Loucy (cell line): ENCODE results near the gene ATP5F1C.

ENCODE experiments used
- H2AFZ ChIP-seq: fragments of 200-600 bp; sonication (generic); 2 replicates; pipeline ENCODE4 v1.6.0; 2016; ENCODE audit warnings: antibody characterized with exemption, mild to moderate bottlenecking, low read length, moderate library complexity
- H3F3A ChIP-seq: fragments of 200-600 bp; 2 replicates; pipeline ENCODE4 v1.6.0; 2016; ENCODE audit warnings: antibody characterized with exemption, low read depth, mild to moderate bottlenecking
- H3K27me3 ChIP-seq: fragments of 200-600 bp; sonication (generic); 2 replicates; pipeline ENCODE4 v1.6.1; 2014; ENCODE audit warnings: low read length, mild to moderate bottlenecking; ENCODE audit not compliant: insufficient read depth, poor library complexity, severe bottlenecking
- H3K36me3 ChIP-seq: fragments of 200-600 bp; sonication (generic); 2 replicates; pipeline ENCODE4 v1.6.1; 2016; ENCODE audit warnings: low read length; ENCODE audit not compliant: insufficient read depth
- H3K4me1 ChIP-seq: fragments of 200-600 bp; sonication (generic); 2 replicates; pipeline ENCODE4 v1.5.1; 2014; ENCODE audit warnings: low read length, mild to moderate bottlenecking; ENCODE audit not compliant: insufficient read depth, poor library complexity, severe bottlenecking
- H3K4me2 ChIP-seq: fragments of 200-600 bp; sonication (generic); 2 replicates; pipeline ENCODE4 v1.6.0; 2014; ENCODE audit warnings: antibody characterized with exemption, low read length, low read depth, mild to moderate bottlenecking; ENCODE audit not compliant: poor library complexity, severe bottlenecking
- H3K4me3 ChIP-seq: fragments of 200-600 bp; sonication (generic); 2 replicates; pipeline ENCODE4 v1.5.1; 2014; ENCODE audit warnings: low read length, mild to moderate bottlenecking, mixed read lengths; ENCODE audit not compliant: poor library complexity, severe bottlenecking
- H3K79me2 ChIP-seq: fragments of 200-600 bp; sonication (generic); 2 replicates; pipeline ENCODE4 v1.6.1; 2014; ENCODE audit warnings: low read length; ENCODE audit not compliant: insufficient read depth
- H3K9ac ChIP-seq: fragments of 200-600 bp; sonication (generic); 2 replicates; pipeline ENCODE4 v1.6.0; 2014; ENCODE audit warnings: mild to moderate bottlenecking, low read depth, low read length, moderate library complexity; ENCODE audit not compliant: poor library complexity, severe bottlenecking
- H3K9me2 ChIP-seq: fragments of 200-600 bp; sonication (generic); replicated peaks from 2 replicates; pipeline ENCODE4 v1.6.1; 2016; ENCODE audit warnings: low read depth, low read length, mixed read lengths
- H3K9me3 ChIP-seq: fragments of 200-600 bp; sonication (generic); 2 replicates; pipeline ENCODE4 v1.6.1; 2014; ENCODE audit warnings: mild to moderate bottlenecking, antibody characterized with exemption, low read length, low read depth; ENCODE audit not compliant: insufficient read depth
- H4K20me1 ChIP-seq: fragments of 200-600 bp; sonication (generic); 2 replicates; pipeline ENCODE4 v1.6.0; 2014; ENCODE audit warnings: antibody characterized with exemption, low read length, mild to moderate bottlenecking; ENCODE audit not compliant: insufficient read depth, poor library complexity, severe bottlenecking
- CTCF ChIP-seq: fragments of 200-600 bp; sonication (generic); conservative IDR thresholded peaks from 2 replicates; pipeline ENCODE4 v1.5.1; 2014; ENCODE audit warnings: mild to moderate bottlenecking, antibody characterized with exemption, low read length
- EZH2phosphoT487 ChIP-seq: fragments of 200-600 bp; IDR thresholded peaks from 2 replicates; pipeline ENCODE4 v1.6.1; 2018; ENCODE audit warnings: antibody characterized with exemption, mild to moderate bottlenecking, moderate library complexity, borderline replicate concordance

The ATP5F1C gene

GRCh38 chr10:7756360-7756992 is 31.5 kb upstream of the ATP5F1C start:
- Histone ChIP-seq H3K9ac (no peak overlapping the region), H3F3A (no peaks in the 10 kb centered on the region), H3K27me3 (no peaks in the 10 kb centered on the region), H3K9me3 (no peaks in the 10 kb centered on the region), H3K4me3 (no peak overlapping the region), H3K36me3 (peaks cover 76% of the 10 kb centered on the region; the same call in 1 of the 2 replicates), H3K79me2 (no peaks in the 10 kb centered on the region), H4K20me1 (no peaks in the 10 kb centered on the region), H3K9me2 (no peaks in the 10 kb centered on the region), H3K4me2 (no peak overlapping the region), H2AFZ (no peak overlapping the region), H3K4me1 (no peaks in the 10 kb centered on the region)
- peak; percentile 86 for TF ChIP-seq CTCF
- no peak for TF ChIP-seq EZH2phosphoT487

DNA sequence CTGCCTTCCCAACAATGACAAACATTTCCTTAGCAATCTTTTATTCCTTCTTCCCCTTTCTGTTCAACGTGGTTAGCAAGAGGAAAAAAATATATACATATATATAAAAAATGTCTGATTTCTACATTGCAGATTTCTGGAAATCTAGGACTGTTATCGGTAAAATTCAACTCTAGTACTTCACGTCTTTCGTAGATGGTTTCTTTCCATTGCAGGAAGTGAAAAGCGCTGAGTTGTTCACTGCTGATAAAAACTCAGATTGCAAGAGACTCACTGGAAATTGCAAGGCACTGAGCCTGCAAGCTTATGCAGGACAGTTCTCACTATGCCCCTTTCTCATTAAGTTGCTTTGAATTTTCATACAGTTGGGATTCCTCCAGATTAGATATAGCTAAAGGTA is 24.0 kb upstream of the ATP5F1C start:
- Histone ChIP-seq H3K9me3 (no peaks in the 10 kb centered on the region), H3K4me2 (no peak overlapping the region), H3K4me1 (no peaks in the 10 kb centered on the region), H3K36me3 (peaks cover 69% of the 10 kb centered on the region; the same call in 1 of the 2 replicates), H4K20me1 (no peaks in the 10 kb centered on the region), H2AFZ (no peak overlapping the region), H3K9me2 (no peaks in the 10 kb centered on the region), H3K4me3 (no peak overlapping the region), H3F3A (no peaks in the 10 kb centered on the region), H3K9ac (no peak overlapping the region), H3K27me3 (no peaks in the 10 kb centered on the region), H3K79me2 (no peaks in the 10 kb centered on the region)
- TF ChIP-seq CTCF (no peak), EZH2phosphoT487 (no peak)

GRCh38 chr10:7766241-7766640 is 21.7 kb upstream of the ATP5F1C start:
- no peak overlapping the region for H3K4me3 ChIP-seq
- TF ChIP-seq EZH2phosphoT487 (no peak), CTCF (no peak)
- no peak overlapping the region for H3K9ac ChIP-seq
- no peaks in the 10 kb centered on the region for H3K79me2 ChIP-seq
- H3K4me1 ChIP-seq = peaks cover 5% of the 10 kb centered on the region
- H3K36me3 ChIP-seq = peaks cover 57% of the 10 kb centered on the region; the same call in 1 of the 2 replicates
- no peaks in the 10 kb centered on the region for H3K27me3 ChIP-seq
- no peaks in the 10 kb centered on the region for H3F3A ChIP-seq
- no peaks in the 10 kb centered on the region for H4K20me1 ChIP-seq
- H3K9me2 ChIP-seq = no peaks in the 10 kb centered on the region
- H2AFZ ChIP-seq = no peak overlapping the region
- no peak overlapping the region for H3K4me2 ChIP-seq
- H3K9me3 ChIP-seq = no peaks in the 10 kb centered on the region
